Caco-2 (cell line): Measurements from ENCODE around the gene TMEM169. TPM values are rescaled to one million over a fixed set of nuclear protein-coding genes. Genes with fewer than 3 reads are reported as not detected.

Experiments used
- BruUV-seq: library from RNA; stranded (reverse); fragments of 400-500 nt; replicated peaks from 2 replicates; lab custom pipeline; 2021; lab: Mats Ljungman, UMichigan
- CTCF ChIA-PET: fragments of 300-600 bp; sonication (Branson Sonifier 250); formaldehyde crosslinking; loops from one replicate; lab custom pipeline; 2022; ENCODE audit warnings: antibody characterized with exemption; lab: Charles Lee
- POLR2A ChIA-PET: fragments of 300-600 bp; sonication (Branson Sonifier 250); formaldehyde crosslinking; loops from one replicate; lab custom pipeline; 2022; ENCODE audit warnings: antibody characterized with exemption; lab: Charles Lee
- DNase-seq, 2 experiments: peaks; one replicate each; pipeline versions ENCODE4 v3.0.0 to v3.0.0-alpha.2; 2020 to 2022
- H3K27me3 ChIP-seq: replicated peaks from 2 replicates; pipeline ENCODE4 v1.6.0; 2011; ENCODE audit warnings: low read length; ENCODE audit not compliant: control insufficient read depth, insufficient read depth
- H3K36me3 ChIP-seq: 2 replicates; pipeline ENCODE4 v1.5.1; 2011; ENCODE audit warnings: low read length; ENCODE audit not compliant: control insufficient read depth, insufficient read depth
- H3K4me1 ChIP-seq: fragments of 250-450 bp; sonication (Bioruptor Pico); 2 replicates; pipeline ENCODE4 v1.5.1; 2020; ENCODE audit warnings: mild to moderate bottlenecking
- H3K4me3 ChIP-seq: 2 replicates; pipeline ENCODE4 v1.5.1; 2011; ENCODE audit warnings: low read depth, mild to moderate bottlenecking, control low read depth, low read length
- H3K9me3 ChIP-seq: fragments of 250-450 bp; sonication (Bioruptor Pico); 2 replicates; pipeline ENCODE4 v1.5.1; 2020; ENCODE audit warnings: mild to moderate bottlenecking, moderate library complexity
- H3K27ac Mint-ChIP-seq: one replicate; pipeline ENCODE4 v1.8.0; 2022; ENCODE audit warnings: mixed read lengths; ENCODE audit not compliant: unreplicated experiment
- H3K27me3 Mint-ChIP-seq: one replicate; pipeline ENCODE4 v1.8.0; 2022; ENCODE audit warnings: mixed read lengths; ENCODE audit not compliant: insufficient read depth, unreplicated experiment
- H3K36me3 Mint-ChIP-seq: one replicate; pipeline ENCODE4 v1.8.0; 2022; ENCODE audit warnings: mild to moderate bottlenecking, mixed read lengths; ENCODE audit not compliant: insufficient read depth, unreplicated experiment
- H3K4me1 Mint-ChIP-seq: one replicate; pipeline ENCODE4 v1.8.0; 2022; ENCODE audit warnings: low read depth, mixed read lengths; ENCODE audit not compliant: unreplicated experiment
- H3K4me3 Mint-ChIP-seq: one replicate; pipeline ENCODE4 v1.8.0; 2022; ENCODE audit warnings: mild to moderate bottlenecking, moderate library complexity, mixed read lengths; ENCODE audit not compliant: unreplicated experiment
- H3K9me3 Mint-ChIP-seq: one replicate; pipeline ENCODE4 v1.8.0; 2022; ENCODE audit warnings: mixed read lengths; ENCODE audit not compliant: unreplicated experiment
- CTCF ChIP-seq, 2 experiments: fragments of 200-600 bp in 1 of 2; IDR thresholded peaks; 1 replicate in 1 of 2; 2 replicates in 1 of 2; pipeline versions ENCODE4 v1.5.1 to v1.8.0; 2011 to 2022; ENCODE audit warnings: antibody characterized with exemption in 1 of 2, control low read depth in 1 of 2, inconsistent platforms in 1 of 2, low read depth in 1 of 2, low read length in 1 of 2, mild to moderate bottlenecking in 1 of 2, moderate library complexity in 1 of 2; ENCODE audit not compliant: insufficient read depth in 1 of 2, severe bottlenecking in 1 of 2, unreplicated experiment in 1 of 2
- intact Hi-C: fragments of 100-400 bp; cut with micrococcal nuclease; formaldehyde crosslinking; loops from one replicate; pipeline ENCODE4 v1.10.0; 2022; ENCODE audit not compliant: unreplicated experiment
- total RNA-seq: library from RNA; stranded (reverse); gene quantifications from 2 replicates; pipeline ENCODE4 v1.2.3, GENCODE V29; 2022

TMEM169 gene
- total RNA-seq, 1 experiment from 2014 or later: 1.3 TPM

- intact Hi-C loops: loop anchor here (1.0 kb wide), 1 partner anchor 33 kb away; no protein-coding TSS in a partner anchor
- peak overlapping the region; percentile 98 for H3K4me3 ChIP-seq
- Mint-ChIP-seq H3K36me3 (no peaks in the 10 kb centered on the region), H3K27me3 (no peaks in the 10 kb centered on the region), H3K4me1 (peaks cover 10% of the 10 kb centered on the region), H3K4me3 (peak overlapping the region; percentile 86), H3K27ac (peak overlapping the region; percentile 42), H3K9me3 (no peaks in the 10 kb centered on the region)
- POLR2A ChIA-PET: interaction anchor here (1.0 to 1.1 kb wide), 4 partner anchors 23 to 34 kb away, joined by 3 to 4 read pairs (median 4); partner anchors contain the start of gene XRCC5
- BruUV-seq: TSS peak; percentile 73
- DNase-seq: no peak
- no peaks in the 10 kb centered on the region for H3K9me3 ChIP-seq
- peaks cover 19% of the 10 kb centered on the region for H3K4me1 ChIP-seq
- CTCF ChIA-PET: interaction anchor here (0.6 to 1.0 kb wide), 4 partner anchors 17 to 150 kb away, joined by 3 to 5 read pairs (median 3); no protein-coding TSS in a partner anchor
- H3K36me3 ChIP-seq: no peaks in the 10 kb centered on the region
- no peaks in the 10 kb centered on the region for H3K27me3 ChIP-seq
- no peak for TF ChIP-seq CTCF (IDR thresholded peaks at IDR 0.05; ENCODE audit: insufficient read depth in 1 of 2, low read depth in 1 of 2, low read length in 1 of 2, severe bottlenecking in 1 of 2, unreplicated experiment in 1 of 2)
Observed at GRCh38 chr2:216081012-216081411, 707 bp upstream of the TMEM169 start.

GRCh38 chr2:216082117-216082711, 495 bp downstream of the TMEM169 start:
- H3K27me3 Mint-ChIP-seq: no peaks in the 10 kb centered on the region
- no peaks in the 10 kb centered on the region for H3K9me3 Mint-ChIP-seq
- peaks cover 6% of the 10 kb centered on the region for H3K4me1 Mint-ChIP-seq
- TSS peak; percentile 75 for BruUV-seq
- Histone ChIP-seq H3K36me3 (no peaks in the 10 kb centered on the region), H3K4me1 (peaks cover 14% of the 10 kb centered on the region), H3K9me3 (no peaks in the 10 kb centered on the region), H3K27me3 (no peaks in the 10 kb centered on the region), H3K4me3 (peak overlapping the region; percentile 98)
- TF ChIP-seq CTCF (IDR thresholded peaks at IDR 0.05; ENCODE audit: insufficient read depth in 1 of 2, low read depth in 1 of 2, low read length in 1 of 2, severe bottlenecking in 1 of 2, unreplicated experiment in 1 of 2): no peak
- no peaks in the 10 kb centered on the region for H3K36me3 Mint-ChIP-seq
- peak overlapping the region; percentile 86 for H3K4me3 Mint-ChIP-seq
- no peak for DNase-seq
- intact Hi-C loops: loop anchor here (1.0 kb wide), 1 partner anchor 27 kb away; the partner anchor contains the start of gene XRCC5
- ChIA-PET POLR2A (interaction anchor here (1.0 to 1.1 kb wide), 2 partner anchors 24 to 32 kb away, joined by 3 to 4 read pairs; no protein-coding TSS in a partner anchor), CTCF (interaction anchor here (0.7 kb wide), 2 partner anchors 32 to 733 kb away, joined by 3 read pairs; no protein-coding TSS in a partner anchor)
- H3K27ac Mint-ChIP-seq: no peak overlapping the region

- Histone ChIP-seq H3K9me3 (no peaks in the 10 kb centered on the region), H3K27me3 (no peaks in the 10 kb centered on the region), H3K4me1 (peaks cover 14% of the 10 kb centered on the region), H3K36me3 (no peaks in the 10 kb centered on the region), H3K4me3 (no peak overlapping the region)
- Mint-ChIP-seq H3K4me1 (peaks cover 6% of the 10 kb centered on the region), H3K4me3 (peak overlapping the region; percentile 86), H3K36me3 (no peaks in the 10 kb centered on the region), H3K27ac (no peak overlapping the region), H3K9me3 (no peaks in the 10 kb centered on the region), H3K27me3 (no peaks in the 10 kb centered on the region)
- no TSS peak for BruUV-seq
- intact Hi-C loops: loop anchor here (1.0 kb wide), 2 partner anchors 15 to 26 kb away; partner anchors contain the start of gene XRCC5
- TF ChIP-seq CTCF (IDR thresholded peaks at IDR 0.05; ENCODE audit: insufficient read depth in 1 of 2, low read depth in 1 of 2, low read length in 1 of 2, severe bottlenecking in 1 of 2, unreplicated experiment in 1 of 2): no peak
- POLR2A ChIA-PET: no interaction called here
- no peak for DNase-seq
- CTCF ChIA-PET: interaction anchor here (0.7 kb wide), 1 partner anchor 12 kb away, joined by 5 read pairs; no protein-coding TSS in a partner anchor
Observed at GRCh38 chr2:216082805-216083204, 1.1 kb downstream of the TMEM169 start.
